Mucosa of stomach (tissue), 1 donor: ENCODE data around the gene SERPINA3.

Experiments used
- H3K27me3 ChIP-seq: one replicate; pipeline ENCODE4 v1.7.0; 2013; ENCODE audit warnings: mild to moderate bottlenecking, low read length; ENCODE audit not compliant: control insufficient read depth, insufficient read depth
- H3K36me3 ChIP-seq: one replicate; pipeline ENCODE4 v1.7.0; 2013; ENCODE audit warnings: low read length; ENCODE audit not compliant: control insufficient read depth, insufficient read depth
- H3K4me1 ChIP-seq: one replicate; pipeline ENCODE4 v1.7.0; 2013; ENCODE audit warnings: mild to moderate bottlenecking, low read length; ENCODE audit not compliant: control insufficient read depth, insufficient read depth
- H3K4me3 ChIP-seq: one replicate; pipeline ENCODE4 v1.7.0; 2013; ENCODE audit warnings: low read length
- H3K9ac ChIP-seq: one replicate; pipeline ENCODE4 v1.7.0; 2013; ENCODE audit warnings: mild to moderate bottlenecking, low read length, moderate library complexity
- H3K9me3 ChIP-seq: one replicate; pipeline ENCODE4 v1.7.0; 2013; ENCODE audit warnings: mild to moderate bottlenecking, low read length, moderate library complexity; ENCODE audit not compliant: control insufficient read depth
- donor health status: Pancreatic carcinoma.

The SERPINA3 gene

DNA sequence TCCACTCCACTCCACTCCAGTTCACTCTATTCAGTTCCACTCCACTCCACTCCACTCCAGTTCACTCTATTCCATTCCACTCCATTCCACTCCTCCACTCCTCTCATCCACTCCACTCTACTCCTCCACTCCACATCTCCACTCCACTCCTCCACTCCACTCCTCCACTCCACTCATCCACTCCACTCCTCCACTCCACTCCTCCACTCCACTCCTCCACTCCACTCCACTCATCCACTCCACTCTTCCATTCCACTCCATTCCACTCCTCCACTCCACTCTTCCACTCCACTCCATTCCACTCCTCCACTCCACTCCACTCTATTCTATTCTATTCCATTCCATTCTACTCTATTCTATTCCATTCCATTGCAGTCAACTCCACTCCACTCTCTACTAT, 21.1 kb upstream of the SERPINA3 start:
- Histone ChIP-seq H3K4me3 (no peak overlapping the region), H3K4me1 (no peaks in the 10 kb centered on the region), H3K27me3 (no peaks in the 10 kb centered on the region), H3K9ac (no peak overlapping the region), H3K9me3 (no peaks in the 10 kb centered on the region), H3K36me3 (no peaks in the 10 kb centered on the region)

DNA sequence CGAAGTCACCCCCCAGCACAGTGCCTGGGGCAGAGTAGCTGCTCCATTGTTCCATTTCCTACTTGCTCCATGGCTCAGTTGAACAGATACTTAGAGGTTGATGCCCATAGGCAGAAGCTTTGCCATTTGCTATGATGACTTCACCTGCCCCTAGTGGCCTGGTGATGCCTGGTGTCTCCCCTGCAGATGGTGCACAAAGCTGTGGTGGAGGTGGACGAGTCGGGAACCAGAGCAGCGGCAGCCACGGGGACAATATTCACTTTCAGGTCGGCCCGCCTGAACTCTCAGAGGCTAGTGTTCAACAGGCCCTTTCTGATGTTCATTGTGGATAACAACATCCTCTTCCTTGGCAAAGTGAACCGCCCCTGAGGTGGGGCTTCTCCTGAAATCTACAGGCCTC, 20.3 kb upstream of the SERPINA3 start:
- Histone ChIP-seq H3K9me3 (no peaks in the 10 kb centered on the region), H3K4me1 (no peaks in the 10 kb centered on the region), H3K4me3 (no peak overlapping the region), H3K27me3 (no peaks in the 10 kb centered on the region), H3K9ac (no peak overlapping the region), H3K36me3 (no peaks in the 10 kb centered on the region)

DNA sequence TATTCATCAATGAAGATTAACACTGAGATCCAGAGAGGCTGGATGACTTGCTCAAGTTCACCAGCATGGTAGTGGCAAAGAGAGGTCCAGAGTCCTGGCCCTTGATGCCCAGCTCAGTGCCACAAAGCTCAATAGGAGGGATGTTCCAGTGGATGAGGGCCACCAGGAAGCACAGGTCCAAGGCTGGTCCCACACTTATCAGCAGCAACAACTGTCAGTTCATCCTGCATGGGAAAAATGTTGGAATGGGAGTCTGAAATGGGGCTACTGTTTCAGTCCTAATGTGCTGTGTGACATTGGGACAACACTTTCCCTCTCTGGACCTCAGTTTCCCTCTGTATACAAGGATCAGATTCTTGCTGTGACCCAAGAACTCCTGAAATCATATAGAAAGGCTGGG, 19.7 kb upstream of the SERPINA3 start:
- no peak overlapping the region for H3K4me3 ChIP-seq
- H3K9ac ChIP-seq, result no peak overlapping the region
- no peaks in the 10 kb centered on the region for H3K4me1 ChIP-seq
- H3K27me3 ChIP-seq, result no peaks in the 10 kb centered on the region
- H3K9me3 ChIP-seq, result no peaks in the 10 kb centered on the region
- no peaks in the 10 kb centered on the region for H3K36me3 ChIP-seq

DNA sequence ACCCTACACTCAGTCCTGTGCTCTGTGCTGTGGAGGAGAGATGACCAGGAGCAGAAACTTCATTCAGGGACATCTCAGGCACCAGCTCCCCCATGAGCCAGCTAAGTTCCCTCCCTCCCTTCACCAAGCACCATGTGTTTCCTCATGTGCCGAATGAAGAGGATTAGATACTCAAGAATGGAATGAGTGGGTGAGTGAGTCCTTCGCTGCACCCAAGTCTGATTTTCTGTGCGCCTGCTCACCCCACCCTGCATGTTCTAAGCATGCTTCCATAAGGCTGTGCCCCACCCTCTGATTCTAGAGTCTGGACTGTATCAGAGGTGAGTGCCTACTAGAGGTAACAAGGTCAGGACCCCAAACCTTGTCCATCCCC, 18.8 kb upstream of the SERPINA3 start:
- no peak overlapping the region for H3K4me3 ChIP-seq
- H3K36me3 ChIP-seq, result no peaks in the 10 kb centered on the region
- H3K27me3 ChIP-seq, result no peaks in the 10 kb centered on the region
- H3K9ac ChIP-seq, result no peak overlapping the region
- peaks cover 3% of the 10 kb centered on the region for H3K4me1 ChIP-seq
- no peaks in the 10 kb centered on the region for H3K9me3 ChIP-seq

DNA sequence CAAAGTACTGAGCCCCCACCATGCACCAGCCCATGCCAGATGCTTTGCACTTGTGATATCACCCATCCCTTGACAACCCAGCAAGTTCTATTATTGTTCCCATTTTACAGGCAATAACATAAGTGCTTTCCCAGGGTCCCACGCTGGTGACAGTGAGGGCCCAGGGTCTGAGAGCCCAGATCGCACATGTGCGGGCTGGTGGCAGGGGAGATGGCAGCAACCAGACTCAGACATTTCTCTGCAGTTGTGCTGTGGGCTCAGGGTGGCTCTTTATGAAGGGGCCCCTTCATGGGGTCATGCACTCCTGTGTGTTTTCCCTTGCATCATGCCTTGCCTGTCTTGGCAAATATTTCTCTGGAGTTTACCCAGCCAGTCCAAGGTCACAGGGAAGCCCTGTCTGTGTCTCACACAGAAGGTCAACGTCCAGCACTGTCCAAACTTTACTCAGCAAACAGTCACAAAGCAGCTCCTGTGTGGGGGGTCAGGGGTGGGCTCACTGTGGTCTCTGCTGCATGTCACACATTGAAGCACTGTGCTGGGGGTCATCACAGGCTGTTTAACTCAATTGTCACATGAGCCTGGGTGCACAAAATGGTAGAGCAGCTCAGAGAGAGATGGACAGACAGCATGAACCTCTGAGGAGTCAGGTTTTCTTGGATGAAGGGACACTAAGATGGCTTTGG, 18.3 kb upstream of the SERPINA3 start:
- no peaks in the 10 kb centered on the region for H3K27me3 ChIP-seq
- no peak overlapping the region for H3K9ac ChIP-seq
- H3K4me1 ChIP-seq, result peaks cover 8% of the 10 kb centered on the region
- no peaks in the 10 kb centered on the region for H3K36me3 ChIP-seq
- no peak overlapping the region for H3K4me3 ChIP-seq
- no peaks in the 10 kb centered on the region for H3K9me3 ChIP-seq

DNA sequence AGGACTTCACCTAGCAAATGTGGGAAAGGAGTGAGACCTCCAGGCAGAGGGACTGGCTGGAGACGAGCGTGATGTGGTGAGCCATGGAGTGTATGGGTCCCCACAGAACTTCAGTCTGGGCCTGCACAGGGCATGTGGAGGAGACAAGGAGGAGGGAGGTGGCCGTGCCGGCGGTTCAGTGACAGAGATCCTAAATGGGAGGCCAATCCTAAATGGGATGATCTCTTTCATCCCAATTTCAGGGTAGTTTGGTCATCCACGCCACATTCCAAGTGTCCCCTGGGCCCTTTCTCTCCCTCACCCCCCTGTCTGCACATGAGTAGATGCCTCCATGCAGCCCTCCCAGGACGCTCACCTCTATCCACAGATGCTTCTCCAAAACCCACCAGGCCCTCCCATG, 17.8 kb upstream of the SERPINA3 start:
- Histone ChIP-seq H3K9ac (no peak overlapping the region), H3K36me3 (no peaks in the 10 kb centered on the region), H3K9me3 (no peaks in the 10 kb centered on the region), H3K4me3 (no peak overlapping the region), H3K4me1 (peaks cover 13% of the 10 kb centered on the region), H3K27me3 (no peaks in the 10 kb centered on the region)

DNA sequence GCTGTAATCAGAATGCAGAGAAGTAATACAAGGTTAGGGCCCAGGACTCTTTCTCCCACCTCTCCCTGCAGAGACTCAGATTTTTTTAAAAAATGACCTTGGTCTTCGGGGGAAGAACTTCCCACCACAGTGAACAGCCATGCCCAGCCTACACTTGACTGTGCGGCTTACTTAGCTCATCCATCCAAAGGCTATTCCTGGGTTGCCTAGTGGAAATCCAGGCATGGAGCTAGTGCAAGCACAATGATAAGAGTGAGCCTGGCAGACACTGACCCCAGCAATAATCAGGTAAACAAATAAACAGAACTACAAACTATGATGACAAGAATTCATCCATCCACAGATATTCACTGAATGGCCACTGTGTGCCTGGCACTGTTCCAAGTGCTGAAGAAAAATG, 16.3 kb upstream of the SERPINA3 start:
- Histone ChIP-seq H3K36me3 (no peaks in the 10 kb centered on the region), H3K9ac (no peak overlapping the region), H3K4me3 (no peak overlapping the region), H3K9me3 (no peaks in the 10 kb centered on the region), H3K27me3 (no peaks in the 10 kb centered on the region), H3K4me1 (peaks cover 28% of the 10 kb centered on the region)

DNA sequence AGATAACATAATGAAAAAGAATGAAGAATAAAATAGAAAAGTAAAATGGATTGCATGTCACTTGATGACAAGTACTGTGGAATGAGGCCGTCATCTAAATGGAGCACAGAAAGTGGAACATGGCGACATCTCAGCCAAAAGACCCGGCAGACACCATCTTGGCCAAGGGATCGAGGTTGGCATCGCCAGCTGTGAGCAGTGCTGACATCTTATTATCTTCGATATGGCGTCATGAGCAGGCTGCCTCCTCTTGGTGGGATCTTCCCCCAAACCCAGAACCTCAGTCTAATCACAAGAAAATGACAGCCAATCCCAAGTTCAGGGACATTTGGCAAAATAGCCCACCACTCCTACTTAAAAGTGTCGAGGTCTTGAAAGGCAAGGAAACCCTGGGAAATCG, 15.8 kb upstream of the SERPINA3 start:
- H3K36me3 ChIP-seq, result no peaks in the 10 kb centered on the region
- H3K4me1 ChIP-seq, result peaks cover 33% of the 10 kb centered on the region
- H3K9ac ChIP-seq, result no peak overlapping the region
- H3K27me3 ChIP-seq, result no peaks in the 10 kb centered on the region
- H3K4me3 ChIP-seq, result no peak overlapping the region
- no peaks in the 10 kb centered on the region for H3K9me3 ChIP-seq

DNA sequence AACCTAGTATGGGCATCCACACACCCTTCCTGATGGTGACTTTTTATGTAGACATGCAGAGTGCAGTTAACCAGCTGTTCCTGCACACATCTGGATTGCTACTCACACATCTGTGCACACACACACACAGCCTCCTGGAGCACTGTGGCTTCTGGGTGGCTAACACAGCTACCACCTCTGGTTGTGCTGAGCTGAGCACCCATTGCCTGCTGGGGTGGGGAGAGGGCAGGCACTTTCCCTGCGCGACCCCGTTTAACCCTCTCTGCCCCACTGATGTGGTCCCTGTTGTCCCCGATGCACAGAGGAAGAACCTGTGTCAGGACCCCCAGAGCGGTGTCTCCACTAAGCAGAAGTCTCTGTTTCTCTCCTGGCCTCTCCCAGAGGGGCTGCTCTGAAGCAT, 14.4 kb upstream of the SERPINA3 start:
- Histone ChIP-seq H3K27me3 (no peaks in the 10 kb centered on the region), H3K4me3 (no peak overlapping the region), H3K9ac (no peak overlapping the region), H3K36me3 (no peaks in the 10 kb centered on the region), H3K9me3 (no peaks in the 10 kb centered on the region), H3K4me1 (peaks cover 41% of the 10 kb centered on the region)

DNA sequence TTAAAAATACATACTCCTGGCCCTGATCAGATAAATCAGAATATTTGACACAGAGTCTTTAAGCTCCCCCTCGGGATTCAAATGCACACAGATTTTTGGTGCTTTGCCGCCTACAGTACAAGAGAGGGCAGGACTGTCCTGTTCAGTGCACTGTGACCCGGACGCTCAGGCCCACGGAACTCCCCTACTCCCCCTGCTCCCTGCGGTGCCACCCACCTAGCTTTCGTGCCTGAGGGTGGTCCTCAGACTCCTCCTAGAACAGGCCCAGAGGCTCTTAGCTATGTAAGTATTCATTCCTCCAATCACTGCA, 13.7 kb upstream of the SERPINA3 start:
- Histone ChIP-seq H3K9me3 (no peaks in the 10 kb centered on the region), H3K4me3 (no peak overlapping the region), H3K9ac (no peak overlapping the region), H3K4me1 (peaks cover 41% of the 10 kb centered on the region), H3K27me3 (no peaks in the 10 kb centered on the region), H3K36me3 (no peaks in the 10 kb centered on the region)

DNA sequence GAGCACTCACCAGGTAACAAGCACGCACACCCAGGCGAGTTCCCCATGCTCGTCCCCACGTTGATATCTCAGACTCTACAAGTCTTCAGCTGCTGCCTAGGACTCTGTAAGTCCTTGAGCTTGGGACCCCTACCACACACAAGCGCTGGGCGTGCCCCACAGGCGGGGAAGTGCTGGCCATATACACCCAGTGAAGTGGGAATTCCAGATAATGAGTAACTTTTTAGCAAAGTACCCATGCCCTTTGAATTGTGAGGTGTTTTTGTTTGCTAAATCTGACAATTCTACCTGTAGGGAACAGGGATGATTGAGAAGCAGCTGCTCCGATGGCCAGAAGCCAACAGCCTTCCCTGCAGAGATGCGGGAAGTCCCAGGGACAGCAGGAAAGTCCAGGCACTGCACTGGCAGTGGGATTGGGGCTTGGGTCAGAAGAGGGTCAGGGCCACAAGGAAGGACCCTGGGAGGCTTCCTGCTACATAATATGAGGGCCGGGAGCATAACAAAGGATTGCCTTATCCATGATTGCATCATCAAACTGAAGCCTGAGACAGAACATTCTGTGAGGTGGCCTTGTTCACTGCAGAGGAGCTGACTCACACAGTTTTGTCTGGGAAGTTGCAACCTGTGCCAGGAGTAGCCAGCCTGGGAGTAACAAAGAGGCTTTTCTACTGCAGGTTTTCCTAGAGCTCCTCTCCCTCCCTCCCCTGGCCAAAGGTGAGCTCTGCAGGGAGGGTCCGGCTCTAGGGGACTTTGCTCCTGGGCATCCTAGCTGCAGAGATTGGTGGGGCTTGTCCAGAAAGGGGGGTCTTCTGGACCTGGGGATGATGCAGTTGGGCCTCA, 13.2 kb upstream of the SERPINA3 start:
- no peaks in the 10 kb centered on the region for H3K27me3 ChIP-seq
- peak overlapping the region; percentile 29 for H3K9ac ChIP-seq
- H3K4me1 ChIP-seq, result peaks cover 41% of the 10 kb centered on the region
- no peak overlapping the region for H3K4me3 ChIP-seq
- no peaks in the 10 kb centered on the region for H3K36me3 ChIP-seq
- no peaks in the 10 kb centered on the region for H3K9me3 ChIP-seq

DNA sequence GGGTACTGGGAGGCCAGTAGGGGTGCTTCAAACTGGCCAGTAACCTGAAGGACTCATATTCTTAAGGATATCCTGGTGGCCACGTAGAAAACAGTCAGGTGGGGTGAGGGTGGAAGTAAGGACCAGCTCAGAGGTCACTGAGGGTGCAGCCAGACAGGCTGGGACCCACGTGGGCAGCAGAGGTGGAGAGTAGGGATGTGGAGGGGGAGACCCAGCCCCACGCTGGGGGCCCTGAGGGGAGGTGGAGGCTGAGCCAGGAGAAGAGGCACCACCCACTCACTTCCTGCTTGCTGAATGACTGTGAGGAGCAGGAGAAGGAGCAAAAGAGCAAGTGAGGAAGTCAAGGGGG, 12.6 kb upstream of the SERPINA3 start:
- no peaks in the 10 kb centered on the region for H3K9me3 ChIP-seq
- peaks cover 41% of the 10 kb centered on the region for H3K4me1 ChIP-seq
- H3K4me3 ChIP-seq, result no peak overlapping the region
- H3K27me3 ChIP-seq, result no peaks in the 10 kb centered on the region
- no peaks in the 10 kb centered on the region for H3K36me3 ChIP-seq
- peak overlapping the region; percentile 29 for H3K9ac ChIP-seq
